ENCODE data around the gene LONRF3. TPM values are rescaled to one million over a fixed set of nuclear protein-coding genes. Genes with fewer than 3 reads are reported as not detected.
A peak's percentile ranks its signal among the peaks of the same experiment; 100 is the strongest.
"Not testable (repeated sequence)": the region's sequence is repeated elsewhere in the genome, so short reads cannot be mapped to it uniquely, and the experiment has no call there.

LONRF3 gene
- total and polyA plus RNA-seq, 8 donors = 3.0 to 23.0 (median 3.9) TPM

DNA sequence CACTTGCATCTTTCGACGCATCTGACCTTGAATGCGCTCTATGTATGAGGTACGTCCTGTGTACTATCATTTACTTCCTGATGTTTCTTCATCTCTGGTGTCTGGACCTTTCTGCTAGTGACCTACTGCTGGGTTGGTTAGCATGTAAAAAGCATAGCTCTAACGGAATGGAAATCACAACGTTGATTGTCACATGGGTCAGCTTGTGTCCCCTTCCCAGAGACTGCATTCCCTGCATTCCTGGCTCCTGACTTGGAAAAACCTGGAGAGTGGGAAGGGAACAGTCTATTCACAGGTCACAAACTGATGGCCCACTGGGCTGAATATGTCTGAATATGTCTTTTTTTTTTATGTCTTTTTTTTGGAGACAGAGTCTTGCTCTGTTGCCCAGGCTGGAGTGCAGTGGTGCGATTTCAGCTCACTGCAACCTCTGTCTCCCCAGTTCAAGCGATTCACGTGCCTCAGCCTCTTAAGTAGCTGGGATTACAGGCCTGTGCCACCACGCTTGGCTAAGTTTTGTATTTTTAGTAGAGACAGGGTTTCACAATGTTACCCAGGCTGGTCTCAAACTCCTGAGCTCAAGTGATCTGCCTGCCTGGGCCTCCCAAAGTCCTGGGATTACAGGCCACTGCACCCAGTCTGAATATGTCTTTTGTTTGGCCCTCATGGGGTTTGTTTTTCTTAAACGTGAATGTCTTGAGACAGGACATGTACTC lies 16.3 kb downstream of the LONRF3 start:
- H3K27me3 ChIP-seq = no peaks in the 10 kb centered on the region
- no peak overlapping the region for H3K4me3 ChIP-seq
- no peak for TF ChIP-seq CTCF (IDR thresholded peaks at IDR 0.05)
- no peak overlapping the region for H3K27ac ChIP-seq
- DNase-seq = no peak
- intact Hi-C loops (cut with DNase I) = no loop called here
- no peak for ATAC-seq
- peaks cover 0 to 40% of the 10 kb centered on the region in 2 donors for H3K36me3 ChIP-seq
- H3K4me1 ChIP-seq = no peaks in the 10 kb centered on the region
- H3K9me3 ChIP-seq = no peaks in the 10 kb centered on the region

- H3K4me3 ChIP-seq; H3K9me3 ChIP-seq; H3K4me1 ChIP-seq; H3K27ac ChIP-seq; intact Hi-C loops (cut with DNase I); ATAC-seq; H3K27me3 ChIP-seq; DNase-seq: not testable (repeated sequence)
- H3K36me3 ChIP-seq = peaks cover 0 to 37% of the 10 kb centered on the region in 2 donors
These were observed 18.2 kb downstream of the LONRF3 start for GRCh38 chrX:118992441-118993121.

DNA sequence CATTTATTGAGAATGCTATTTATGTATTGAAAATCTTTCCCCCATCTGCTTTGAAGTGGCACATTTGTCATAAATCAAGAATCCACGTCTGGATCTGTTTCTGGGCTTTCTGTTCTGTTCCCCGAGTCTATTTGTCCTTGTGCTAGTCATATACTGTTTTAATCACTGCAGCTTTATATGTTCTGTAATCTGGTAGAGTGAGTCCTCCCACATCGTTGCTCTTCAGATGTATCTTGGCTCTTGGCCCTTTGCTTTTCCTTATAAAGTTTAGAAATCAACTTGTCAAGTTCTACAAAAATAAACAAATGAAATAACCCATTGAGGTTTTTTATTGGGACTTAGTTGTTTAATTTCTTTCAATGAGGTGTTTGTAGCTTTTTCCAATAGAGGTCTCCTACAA lies 29.0 kb downstream of the LONRF3 start:
- intact Hi-C loops (cut with DNase I) = no loop called here
- no peak overlapping the region for H3K4me3 ChIP-seq
- DNase-seq = no peak
- no peaks in the 10 kb centered on the region for H3K9me3 ChIP-seq
- no peak for TF ChIP-seq CTCF (IDR thresholded peaks at IDR 0.05)
- H3K27ac ChIP-seq = no peak overlapping the region
- no peaks in the 10 kb centered on the region for H3K4me1 ChIP-seq
- ATAC-seq = no peak
- H3K27me3 ChIP-seq = no peaks in the 10 kb centered on the region
- H3K36me3 ChIP-seq = no peaks in the 10 kb centered on the region

DNA sequence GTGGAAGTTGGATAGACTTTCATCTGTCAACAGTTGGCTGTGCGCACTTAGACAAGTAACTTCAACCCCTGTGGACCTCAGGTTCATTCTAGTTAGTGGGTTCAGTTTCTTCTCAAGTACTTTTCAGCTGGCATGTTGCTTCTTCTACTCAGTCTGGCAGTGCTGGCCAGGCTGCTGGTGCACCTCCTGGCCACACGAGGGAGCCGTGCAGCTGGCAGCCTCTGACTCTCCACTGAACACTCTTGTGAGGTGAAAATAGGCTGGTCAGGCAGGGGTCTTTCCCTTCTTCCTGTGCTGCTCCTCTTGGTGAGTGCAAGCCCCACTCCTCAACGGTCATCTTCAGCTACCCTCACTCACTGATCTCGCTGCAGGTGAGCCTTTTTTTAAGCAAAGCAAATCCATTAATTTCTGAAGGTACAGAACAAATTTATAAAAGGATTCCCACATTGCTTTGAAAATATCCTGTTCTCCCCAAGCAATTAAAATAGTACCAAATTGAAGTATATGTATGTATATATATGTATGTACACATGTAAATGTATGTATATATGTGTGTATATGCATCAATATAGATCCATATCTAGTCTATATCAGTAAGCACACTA lies 30.6 kb downstream of the LONRF3 start:
- Histone ChIP-seq H3K4me1 (no peaks in the 10 kb centered on the region), H3K27me3 (no peaks in the 10 kb centered on the region), H3K9me3 (no peaks in the 10 kb centered on the region), H3K4me3 (no peak overlapping the region), H3K27ac (no peak overlapping the region), H3K36me3 (peaks cover 0 to 9% of the 10 kb centered on the region in 2 donors)
- intact Hi-C loops (cut with DNase I) = no loop called here
- peak; percentile 69 to 85 for TF ChIP-seq CTCF (IDR thresholded peaks at IDR 0.05)
- ATAC-seq (peak; percentile 97), DNase-seq (peak; percentile 7 to 85 (median 47))

- Histone ChIP-seq H3K9me3 (no peaks in the 10 kb centered on the region), H3K27me3 (no peaks in the 10 kb centered on the region), H3K4me1 (no peaks in the 10 kb centered on the region), H3K4me3 (no peak overlapping the region), H3K27ac (no peak overlapping the region), H3K36me3 (peaks cover 0 to 29% of the 10 kb centered on the region in 2 donors)
- DNase-seq = no peak
- intact Hi-C loops (cut with DNase I) = no loop called here
- no peak for ATAC-seq
- no peak for TF ChIP-seq CTCF (IDR thresholded peaks at IDR 0.05)
These were observed 32.9 kb downstream of the LONRF3 start for GRCh38 chrX:119007189-119007770.
